A549 (cell line): ENCODE data around the gene ATP5F1E. TPM values are rescaled to one million over a fixed set of nuclear protein-coding genes. Genes with fewer than 3 reads are reported as not detected.

Source experiments
- ATAC-seq, 2 experiments: fragments of 200-7000 bp in 1 of 2; fragments of >200 bp in 1 of 2; cut with Nextera tagmentation in 1 of 2; cut with Tn5 transposase in 1 of 2; 3 replicates each; pipeline versions ENCODE4 v1.8.0 to v1.9.1; 2018 to 2020; ENCODE audit warnings: mild to moderate bottlenecking in 1 of 2, moderate library complexity in 1 of 2
- CTCF ChIA-PET: fragments of 300-600 bp; sonication (Branson Sonifier 250); formaldehyde crosslinking; extraction: SDS; loops from one replicate; lab custom pipeline; 2021; ENCODE audit warnings: antibody characterized with exemption, inconsistent platforms; lab: Yijun Ruan, JAX
- POLR2A ChIA-PET: fragments of 350-600 bp; formaldehyde crosslinking; extraction: SDS; loops from one replicate; lab custom pipeline; 2021; ENCODE audit warnings: antibody characterized with exemption, inconsistent platforms; lab: Yijun Ruan, JAX
- DNase-seq, 2 experiments: peaks; one replicate each; pipeline versions ENCODE4 v3.0.0 to v3.0.0-alpha.2; 2011 to 2016; ENCODE audit warnings: low read depth in 1 of 2, low spot score in 1 of 2
- FAIRE-seq: peaks from 2 replicates; lab custom pipeline; 2011; peaks lifted over from hg19 to GRCh38; lab: Jason Lieb, UNC
- H3K27ac ChIP-seq, 2 experiments: fragments of >200 bp; sonication (Bioruptor Twin); formaldehyde crosslinking; 3 replicates each; pipeline ENCODE4 v1.5.1; 2016 to 2017
- H3K4me1 ChIP-seq: fragments of >200 bp; sonication (Bioruptor Twin); formaldehyde crosslinking; 3 replicates; pipeline ENCODE4 v1.6.1; 2016
- H3K4me2 ChIP-seq: fragments of >200 bp; sonication (Bioruptor Twin); formaldehyde crosslinking; 3 replicates; pipeline ENCODE4 v1.6.1; 2016
- H3K4me3 ChIP-seq: fragments of >200 bp; sonication (Bioruptor Twin); formaldehyde crosslinking; 3 replicates; pipeline ENCODE4 v1.5.1; 2016
- H3K9me3 ChIP-seq: fragments of >200 bp; sonication (Bioruptor Twin); formaldehyde crosslinking; 3 replicates; pipeline ENCODE4 v1.6.1; 2016
- EHMT2 ChIP-seq: fragments of 200-600 bp; sonication (generic); IDR thresholded peaks from 2 replicates; pipeline ENCODE4 v1.6.1; 2016; ENCODE audit warnings: antibody characterized with exemption, low read depth, mild to moderate bottlenecking, moderate library complexity
- EP300 ChIP-seq, 2 experiments: fragments of >200 bp; sonication (Bioruptor Twin); formaldehyde crosslinking; IDR thresholded peaks; 2 replicates in 1 of 2; 3 replicates in 1 of 2; pipeline ENCODE4 v1.6.1; 2016 to 2017
- ESRRA ChIP-seq: fragments of 150-350 bp; IDR thresholded peaks from 2 replicates; pipeline ENCODE4 v1.6.1; 2014; ENCODE audit warnings: mild to moderate bottlenecking, low read length, borderline replicate concordance
- HOXA7 ChIP-seq: fragments of 250-450 bp; sonication (Bioruptor Pico); IDR thresholded peaks from 2 replicates; pipeline ENCODE4 v1.5.0; 2020; ENCODE audit warnings: mild to moderate bottlenecking, moderate library complexity
- JUNB ChIP-seq: fragments of >200 bp; sonication (Bioruptor Twin); formaldehyde crosslinking; IDR thresholded peaks from 2 replicates; pipeline ENCODE4 v1.6.1; 2016
- KDM1A ChIP-seq: fragments of 200-600 bp; sonication (generic); IDR thresholded peaks from 2 replicates; pipeline ENCODE4 v1.6.1; 2016; ENCODE audit warnings: low read depth, mild to moderate bottlenecking
- NFE2L2 ChIP-seq: fragments of 150-350 bp; conservative IDR thresholded peaks from 2 replicates; pipeline ENCODE4 v1.6.1; 2014; ENCODE audit warnings: low read length
- PBX3 ChIP-seq: IDR thresholded peaks from 2 replicates; pipeline ENCODE4 v1.6.1; 2012
- RAD21 ChIP-seq, 2 experiments: fragments of >200 bp in 1 of 2; sonication (Bioruptor Twin) in 1 of 2; formaldehyde crosslinking in 1 of 2; IDR thresholded peaks in 1 of 2; conservative IDR thresholded peaks in 1 of 2; 2 replicates in 1 of 2; 3 replicates in 1 of 2; pipeline ENCODE4 v1.6.1; 2012 to 2018; ENCODE audit warnings: inconsistent platforms in 1 of 2
- RARB ChIP-seq: fragments of 250-450 bp; sonication (Bioruptor Pico); IDR thresholded peaks from 2 replicates; pipeline ENCODE4 v1.8.0; 2021; ENCODE audit warnings: mild to moderate bottlenecking, moderate library complexity
- RFX5 ChIP-seq: fragments of 450-650 bp; IDR thresholded peaks from 2 replicates; pipeline ENCODE4 v1.7.1; 2014; ENCODE audit warnings: antibody characterized with exemption, mild to moderate bottlenecking, moderate library complexity
- RNF2 ChIP-seq: fragments of 200-600 bp; sonication (generic); IDR thresholded peaks from 2 replicates; pipeline ENCODE4 v1.6.1; 2016; ENCODE audit warnings: low read depth, mild to moderate bottlenecking, antibody characterized with exemption, moderate library complexity, borderline replicate concordance
- WGBS: methylation state at CpG from one replicate; pipeline ENCODE4 v1.1.6; 2017; ENCODE audit errors: missing lambda C conversion rate; 5-methylcytosine and 5-hydroxymethylcytosine counted together
- polyA plus RNA-seq, 4 experiments: library from polyadenylated mRNA; depleted of rRNA in 3 of 4; stranded (reverse); fragments of >200 nt; fragmentation: RNase III in 1 of 4; extraction: RNeasy Plus Mini Kit Qiagen cat#74134 plus additional on column Dnase treatment in 1 of 4; gene quantifications; 2 replicates in 3 of 4; 3 replicates in 1 of 4; pipeline ENCODE4 v1.2.3, GENCODE V29; 2011 to 2017
- TF ChIP-seq, protein P1 (sequence below): fragments of 250-450 bp; sonication (Bioruptor Pico); IDR thresholded peaks from 2 replicates; pipeline ENCODE4 v1.5.0; 2021; ENCODE audit warnings: mild to moderate bottlenecking, moderate library complexity, borderline replicate concordance
- TF ChIP-seq, protein P2 (sequence below): fragments of 200-600 bp; sonication (generic); IDR thresholded peaks from 2 replicates; pipeline ENCODE4 v1.6.1; 2016; ENCODE audit warnings: antibody characterized with exemption, mild to moderate bottlenecking, moderate library complexity

ATP5F1E gene
- polyA plus RNA-seq, 2 of the 4 experiments (the other 2 are of a cell fraction) = 84.9 to 108 TPM

DNA sequence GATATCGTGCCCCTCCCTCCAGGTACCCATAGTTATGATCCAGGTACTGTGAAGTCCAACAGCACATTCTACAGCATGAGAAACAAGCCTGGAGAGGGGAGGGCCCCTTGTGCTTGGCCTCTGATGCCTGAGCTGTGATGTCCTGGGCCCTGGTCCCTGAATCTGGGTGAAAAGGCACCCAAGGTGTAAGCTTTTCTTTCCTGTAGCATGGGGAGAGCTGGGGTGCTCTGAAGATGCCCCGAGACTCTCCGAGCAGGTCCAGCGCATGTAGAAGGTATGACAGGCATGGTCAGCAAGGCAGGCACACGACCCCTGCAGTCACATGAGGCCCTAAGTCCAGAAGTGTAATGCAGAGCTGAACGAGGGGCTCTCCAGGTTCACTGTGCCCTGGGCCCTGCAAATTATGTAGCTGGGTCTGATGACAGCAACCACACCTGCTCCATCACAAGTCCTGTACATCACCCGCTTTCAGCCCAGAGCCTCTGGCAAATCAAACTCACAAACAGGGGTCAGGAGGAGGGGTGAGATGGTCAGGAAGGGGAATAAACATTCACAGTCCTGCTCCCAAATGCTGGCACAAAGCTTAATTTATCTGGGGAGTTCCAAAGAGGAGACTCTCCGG lies 23.3 kb downstream of the ATP5F1E start:
- H3K9me3 ChIP-seq = no peaks in the 10 kb centered on the region
- 87% methylated on average over 8 of the region's 8 CpGs for WGBS
- TF ChIP-seq NFE2L2 = no peak
- no peak for TF ChIP-seq KDM1A
- TF ChIP-seq EHMT2 = no peak
- TF ChIP-seq, protein P1, sequence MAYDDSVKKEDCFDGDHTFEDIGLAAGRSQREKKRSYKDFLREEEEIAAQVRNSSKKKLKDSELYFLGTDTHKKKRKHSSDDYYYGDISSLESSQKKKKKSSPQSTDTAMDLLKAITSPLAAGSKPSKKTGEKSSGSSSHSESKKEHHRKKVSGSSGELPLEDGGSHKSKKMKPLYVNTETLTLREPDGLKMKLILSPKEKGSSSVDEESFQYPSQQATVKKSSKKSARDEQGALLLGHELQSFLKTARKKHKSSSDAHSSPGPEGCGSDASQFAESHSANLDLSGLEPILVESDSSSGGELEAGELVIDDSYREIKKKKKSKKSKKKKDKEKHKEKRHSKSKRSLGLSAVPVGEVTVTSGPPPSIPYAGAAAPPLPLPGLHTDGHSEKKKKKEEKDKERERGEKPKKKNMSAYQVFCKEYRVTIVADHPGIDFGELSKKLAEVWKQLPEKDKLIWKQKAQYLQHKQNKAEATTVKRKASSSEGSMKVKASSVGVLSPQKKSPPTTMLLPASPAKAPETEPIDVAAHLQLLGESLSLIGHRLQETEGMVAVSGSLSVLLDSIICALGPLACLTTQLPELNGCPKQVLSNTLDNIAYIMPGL (CRISPR knock-in tag) = no peak
- TF ChIP-seq RAD21 (conservative IDR thresholded peaks at IDR 0.05 in 1 of 2, IDR thresholded peaks at IDR 0.05 in 1 of 2) = no peak
- TF ChIP-seq, protein P2, sequence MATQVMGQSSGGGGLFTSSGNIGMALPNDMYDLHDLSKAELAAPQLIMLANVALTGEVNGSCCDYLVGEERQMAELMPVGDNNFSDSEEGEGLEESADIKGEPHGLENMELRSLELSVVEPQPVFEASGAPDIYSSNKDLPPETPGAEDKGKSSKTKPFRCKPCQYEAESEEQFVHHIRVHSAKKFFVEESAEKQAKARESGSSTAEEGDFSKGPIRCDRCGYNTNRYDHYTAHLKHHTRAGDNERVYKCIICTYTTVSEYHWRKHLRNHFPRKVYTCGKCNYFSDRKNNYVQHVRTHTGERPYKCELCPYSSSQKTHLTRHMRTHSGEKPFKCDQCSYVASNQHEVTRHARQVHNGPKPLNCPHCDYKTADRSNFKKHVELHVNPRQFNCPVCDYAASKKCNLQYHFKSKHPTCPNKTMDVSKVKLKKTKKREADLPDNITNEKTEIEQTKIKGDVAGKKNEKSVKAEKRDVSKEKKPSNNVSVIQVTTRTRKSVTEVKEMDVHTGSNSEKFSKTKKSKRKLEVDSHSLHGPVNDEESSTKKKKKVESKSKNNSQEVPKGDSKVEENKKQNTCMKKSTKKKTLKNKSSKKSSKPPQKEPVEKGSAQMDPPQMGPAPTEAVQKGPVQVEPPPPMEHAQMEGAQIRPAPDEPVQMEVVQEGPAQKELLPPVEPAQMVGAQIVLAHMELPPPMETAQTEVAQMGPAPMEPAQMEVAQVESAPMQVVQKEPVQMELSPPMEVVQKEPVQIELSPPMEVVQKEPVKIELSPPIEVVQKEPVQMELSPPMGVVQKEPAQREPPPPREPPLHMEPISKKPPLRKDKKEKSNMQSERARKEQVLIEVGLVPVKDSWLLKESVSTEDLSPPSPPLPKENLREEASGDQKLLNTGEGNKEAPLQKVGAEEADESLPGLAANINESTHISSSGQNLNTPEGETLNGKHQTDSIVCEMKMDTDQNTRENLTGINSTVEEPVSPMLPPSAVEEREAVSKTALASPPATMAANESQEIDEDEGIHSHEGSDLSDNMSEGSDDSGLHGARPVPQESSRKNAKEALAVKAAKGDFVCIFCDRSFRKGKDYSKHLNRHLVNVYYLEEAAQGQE = no peak
- ChIA-PET CTCF (interaction anchor here (1.2 to 2.4 kb wide), 4 partner anchors 12 to 447 kb away, joined by 3 to 7 read pairs (median 4); partner anchors contain the start of gene STX16), POLR2A (no interaction called here)
- DNase-seq (no peak), FAIRE-seq (no peak), ATAC-seq (no peak)
- H3K4me1 ChIP-seq = peaks cover 21% of the 10 kb centered on the region
- H3K27ac ChIP-seq = no peak overlapping the region
- H3K4me2 ChIP-seq = no peak overlapping the region
- no peak overlapping the region for H3K4me3 ChIP-seq

- Histone ChIP-seq H3K9me3 (no peaks in the 10 kb centered on the region), H3K27ac (peak overlapping the region; percentile 75 to 98)
- no peak for FAIRE-seq
- CTCF ChIA-PET = interaction anchor here (0.6 to 2.4 kb wide), 3 partner anchors 14 to 448 kb away, joined by 3 to 7 read pairs (median 3); partner anchors contain the start of gene STX16
- 84% methylated on average over 20 of the region's 24 CpGs for WGBS
- TF ChIP-seq RNF2 (no peak), ESRRA (no peak), PBX3 (no peak), RARB (CRISPR knock-in tag) (no peak), NFE2L2 (no peak), HOXA7 (CRISPR knock-in tag) (no peak), EP300 (IDR thresholded peaks at IDR 0.05) (no peak), RAD21 (conservative IDR thresholded peaks at IDR 0.05 in 1 of 2, IDR thresholded peaks at IDR 0.05 in 1 of 2) (no peak), RFX5 (no peak), JUNB (no peak)
- TF ChIP-seq, all 56 proteins: peak for 0
- peaks cover 21% of the 10 kb centered on the region for H3K4me1 ChIP-seq
- POLR2A ChIA-PET = no interaction called here
- DNase-seq = no peak
- peak overlapping the region; percentile 76 for H3K4me2 ChIP-seq
- H3K4me3 ChIP-seq = peak overlapping the region; percentile 99
- no peak for ATAC-seq
Measured at GRCh38 chr20:59007665-59008511, 24.2 kb downstream of the ATP5F1E start.
